HepG2 (cell line): ENCODE measurements around the gene FAM117A. TPM values are rescaled to one million over a fixed set of nuclear protein-coding genes. Genes with fewer than 3 reads are reported as not detected.

Experiments
- EED ChIP-seq: sonication (generic); formaldehyde crosslinking; IDR thresholded peaks from 2 replicates; pipeline ENCODE4 v1.5.0; 2020; ENCODE audit warnings: mild to moderate bottlenecking, missing genetic modification reagents
- EZH2 ChIP-seq: conservative IDR thresholded peaks from 2 replicates; pipeline ENCODE4 v1.6.1; 2012; ENCODE audit warnings: mild to moderate bottlenecking, low read depth, low read length, moderate library complexity
- FUBP1 ChIP-seq: sonication (generic); formaldehyde crosslinking; IDR thresholded peaks from 2 replicates; pipeline ENCODE4 v1.5.1; 2020; ENCODE audit warnings: missing genetic modification reagents, mild to moderate bottlenecking, borderline replicate concordance
- HNF4A ChIP-seq: sonication (generic); formaldehyde crosslinking; IDR thresholded peaks from 2 replicates; pipeline ENCODE4 v1.4.0; 2020; ENCODE audit warnings: missing genetic modification reagents
- KDM3A ChIP-seq: IDR thresholded peaks from 2 replicates; pipeline ENCODE4 v1.6.1; 2018; ENCODE audit warnings: low read depth, missing compliant biosample characterization
- KLF15 ChIP-seq: sonication (generic); formaldehyde crosslinking; IDR thresholded peaks from 2 replicates; pipeline ENCODE4 v1.8.1; 2023; ENCODE audit warnings: borderline replicate concordance, mild to moderate bottlenecking, inconsistent platforms, missing genetic modification reagents, mixed read lengths
- NCOA2 ChIP-seq: sonication (generic); formaldehyde crosslinking; IDR thresholded peaks from 2 replicates; pipeline ENCODE4 v1.8.0; 2022; ENCODE audit warnings: inconsistent platforms
- PBX2 ChIP-seq: IDR thresholded peaks from 2 replicates; pipeline ENCODE4 v1.6.1; 2016; ENCODE audit warnings: control low read depth
- REST ChIP-seq, 2 experiments: IDR thresholded peaks; 2 replicates each; pipeline ENCODE4 v1.6.1; 2011 to 2012; ENCODE audit warnings: low read length in 2 of 2, borderline replicate concordance in 1 of 2, low read depth in 1 of 2, mild to moderate bottlenecking in 1 of 2, moderate library complexity in 1 of 2
- SOX6 ChIP-seq, 2 experiments: fragments of 450-650 bp in 1 of 2; sonication (generic) in 1 of 2; formaldehyde crosslinking in 1 of 2; IDR thresholded peaks; 2 replicates each; pipeline versions ENCODE4 v1.4.0 to v1.6.1; 2017 to 2020; ENCODE audit warnings: antibody characterized with exemption in 1 of 2, mild to moderate bottlenecking in 1 of 2, missing genetic modification reagents in 1 of 2
- TMF1 ChIP-seq: sonication (generic); formaldehyde crosslinking; IDR thresholded peaks from 2 replicates; pipeline ENCODE4 v1.8.1; 2022; ENCODE audit warnings: low read depth, missing genetic modification reagents
- ZBTB21 ChIP-seq: sonication (generic); formaldehyde crosslinking; IDR thresholded peaks from 2 replicates; pipeline ENCODE4 v1.4.0; 2020; ENCODE audit warnings: missing genetic modification reagents
- ZBTB33 ChIP-seq: sonication (generic); formaldehyde crosslinking; IDR thresholded peaks from 2 replicates; pipeline ENCODE4 v1.4.0; 2020; ENCODE audit warnings: missing genetic modification reagents
- ZBTB43 ChIP-seq: sonication (generic); formaldehyde crosslinking; conservative IDR thresholded peaks from 2 replicates; pipeline ENCODE4 v1.4.0; 2020; ENCODE audit warnings: missing genetic modification reagents
- ZFP62 ChIP-seq: sonication (generic); formaldehyde crosslinking; IDR thresholded peaks from 2 replicates; pipeline ENCODE4 v1.4.0; 2020; ENCODE audit warnings: missing genetic modification reagents
- ZFX ChIP-seq: sonication (generic); formaldehyde crosslinking; IDR thresholded peaks from 2 replicates; pipeline ENCODE4 v1.4.0; 2020; ENCODE audit warnings: mild to moderate bottlenecking, low read depth, missing genetic modification reagents, moderate library complexity
- ZNF160 ChIP-seq: sonication (generic); formaldehyde crosslinking; IDR thresholded peaks from 2 replicates; pipeline ENCODE4 v1.8.0; 2022; ENCODE audit warnings: mild to moderate bottlenecking, inconsistent platforms, missing genetic modification reagents
- ZNF740 ChIP-seq: sonication (generic); formaldehyde crosslinking; IDR thresholded peaks from 2 replicates; pipeline ENCODE4 v1.4.0; 2020; ENCODE audit warnings: missing genetic modification reagents
- polyA plus RNA-seq, 8 experiments: library from polyadenylated mRNA; depleted of rRNA in 3 of 8; stranded (reverse) in 7 of 8; unstranded in 1 of 8; fragments of >200 nt; fragmentation: Illumina TruSeq in 4 of 8; extraction: Trizol in 4 of 8; gene quantifications; 2 replicates each; pipeline versions ENCODE4 v1.2.1 to v1.2.3, GENCODE V29; 2011 to 2016; ENCODE audit warnings: low read depth in 4 of 8, missing spikeins in 1 of 8, mixed read lengths in 1 of 8; ENCODE audit not compliant: insufficient read depth in 1 of 8
- total RNA-seq, 5 experiments: library from RNA; depleted of rRNA; stranded (reverse); fragments of >200 nt; fragmentation: Illumina TruSeq; extraction: Trizol; gene quantifications; 2 replicates each; pipeline ENCODE4 v1.2.3, GENCODE V29; 2016; ENCODE audit warnings: low read depth in 1 of 5

Gene FAM117A
- total and polyA plus RNA-seq, 2 of the 13 experiments (the other 11 are each of a cell fraction or from before 2014, with no cell fraction given) = 12.1 to 19.8 TPM

- TF ChIP-seq ZBTB43 (CRISPR knock-in tag) (no peak), ZFP62 (CRISPR knock-in tag) (no peak), EED (no peak), KLF15 (no peak), ZFX (CRISPR knock-in tag) (no peak), ZBTB33 (CRISPR knock-in tag) (no peak), SOX6 (IDR thresholded peaks at IDR 0.05) (no peak), SOX6 (CRISPR knock-in tag; IDR thresholded peaks at IDR 0.05) (no peak; the same call in 1 of the 2 replicates), PBX2 (no peak), HNF4A (CRISPR knock-in tag) (0 out of 2 replicates have a peak, but pooled peaks have one; percentile 3), ZNF160 (no peak; the same call in 1 of the 2 replicates), EZH2 (no peak), FUBP1 (CRISPR knock-in tag) (no peak; the same call in 1 of the 2 replicates), REST (IDR thresholded peaks at IDR 0.05; ENCODE audit: borderline replicate concordance in 1 of 2, low read depth in 1 of 2, low read length in 2 of 2) (no peak), TMF1 (CRISPR knock-in tag) (no peak), NCOA2 (no peak; the same call in 1 of the 2 replicates), ZNF740 (CRISPR knock-in tag) (peak; percentile 99), KDM3A (CRISPR knock-in tag) (no peak), ZBTB21 (CRISPR knock-in tag) (no peak)
These were observed 86.6 kb downstream of the FAM117A start (continued) for GRCh38 chr17:49677134-49677932.
